HG03571 (cell line): ENCODE measurements around the gene SLC30A1.

Experiments used
- ATAC-seq: cut with Tn5 transposase; IDR thresholded peaks from one replicate; pipeline ENCODE4 v1.9.1; 2021; ENCODE audit not compliant: unreplicated experiment

The SLC30A1 gene

DNA sequence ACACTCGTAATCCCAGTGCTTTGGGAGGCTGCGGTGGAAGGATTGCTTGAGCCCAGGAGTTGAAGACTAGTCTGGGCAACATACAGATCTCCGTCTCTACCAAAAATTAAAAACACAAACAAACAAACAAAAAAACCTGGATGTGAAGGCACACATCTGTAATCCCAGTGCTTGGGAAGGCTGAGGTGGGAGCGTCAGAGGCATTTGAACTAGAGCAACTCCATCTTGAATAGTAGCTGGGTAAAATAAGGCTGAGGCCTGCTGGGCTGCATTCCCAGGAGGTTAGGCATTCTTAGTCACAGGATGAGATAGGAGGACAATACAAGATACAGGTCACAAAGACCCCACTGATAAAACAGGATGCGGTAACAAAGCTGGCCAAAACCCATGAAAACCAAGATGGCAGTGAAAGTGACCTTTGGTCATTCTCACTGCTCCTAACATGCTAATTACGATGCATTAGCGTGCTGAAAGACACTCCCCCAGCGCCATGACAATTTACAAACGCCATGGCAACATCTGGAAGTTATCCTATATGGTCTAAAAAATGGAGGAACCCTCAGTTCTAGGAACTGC lies 53.8 kb downstream of the SLC30A1 start:
- no peak for ATAC-seq

GRCh38 chr1:211524521-211524920 lies 54.4 kb downstream of the SLC30A1 start:
- ATAC-seq, result no peak

DNA sequence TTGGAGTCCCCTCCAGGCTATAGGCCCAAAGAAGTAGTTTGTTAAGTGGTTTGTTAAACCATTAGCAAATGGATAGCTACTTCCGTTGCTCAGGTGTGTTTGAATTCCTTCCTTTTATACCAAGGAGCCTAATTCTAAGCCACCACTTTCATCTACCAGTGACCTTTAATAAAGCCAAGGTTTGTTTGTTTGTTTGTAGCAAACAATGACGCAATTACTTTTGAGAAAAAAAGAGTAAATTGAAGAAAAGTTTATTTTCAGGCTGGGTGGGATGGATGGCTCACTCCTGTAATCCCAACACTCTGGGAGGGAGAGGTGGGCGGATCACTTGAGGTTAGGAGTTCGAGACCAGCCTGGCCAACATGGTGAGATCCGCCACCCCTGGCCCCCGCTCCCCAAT lies 56.2 kb downstream of the SLC30A1 start:
- no peak for ATAC-seq
